Upper lobe of left lung (tissue), 6 donors: Measurements from ENCODE around the gene FHIT. TPM values are rescaled to one million over a fixed set of nuclear protein-coding genes. Genes with fewer than 3 reads are reported as not detected.

Experiments
- ATAC-seq, 2 donors: fragments of 200-7000 bp; cut with Tn5 transposase; one replicate each; pipeline ENCODE4 v1.9.1; 2022; ENCODE audit warnings: mild to moderate bottlenecking in 2 of 2, moderate library complexity in 2 of 2; ENCODE audit not compliant: low FRiP score in 2 of 2
- DNase-seq, 2 donors: peaks; one replicate each; pipeline ENCODE4 v3.0.0-alpha.2; 2019 to 2020
- H3K27ac ChIP-seq, 4 donors: fragments of 200-600 bp; sonication (generic); one replicate each; pipeline ENCODE4 v1.5.1; 2016 to 2019
- H3K27me3 ChIP-seq, 4 donors: fragments of 200-600 bp; sonication (generic); one replicate each; pipeline ENCODE4 v1.5.1; 2017 to 2019
- H3K36me3 ChIP-seq, 4 donors: fragments of 200-600 bp; sonication (generic); one replicate each; pipeline ENCODE4 v1.5.1; 2016 to 2019
- H3K4me1 ChIP-seq, 4 donors: fragments of 200-600 bp; sonication (generic); one replicate each; pipeline ENCODE4 v1.5.1; 2018 to 2019
- H3K4me3 ChIP-seq, 4 donors: fragments of 200-600 bp; sonication (generic); one replicate each; pipeline ENCODE4 v1.5.1; 2017 to 2019; ENCODE audit warnings: mild to moderate bottlenecking in 2 of 4, moderate library complexity in 1 of 4
- H3K9me3 ChIP-seq, 4 donors: fragments of 200-600 bp; sonication (generic); one replicate each; pipeline ENCODE4 v1.5.1; 2018 to 2019
- CTCF ChIP-seq, 6 experiments: fragments of 450-650 bp in 4 of 6; fragments of 200-600 bp in 2 of 6; sonication (generic) in 2 of 6; IDR thresholded peaks; one replicate each; pipeline ENCODE4 v1.5.1; 2016 to 2019; ENCODE audit warnings: antibody characterized with exemption in 6 of 6
- EP300 ChIP-seq, 4 donors: sonication (generic); formaldehyde crosslinking; IDR thresholded peaks; one replicate each; pipeline ENCODE4 v1.5.1; 2017; ENCODE audit warnings: antibody characterized with exemption in 4 of 4, control low read depth in 2 of 4
- POLR2A ChIP-seq, 4 donors: fragments of 450-650 bp; IDR thresholded peaks; one replicate each; pipeline ENCODE4 v1.5.1; 2016 to 2017; ENCODE audit warnings: antibody characterized with exemption in 4 of 4, mild to moderate bottlenecking in 2 of 4
- POLR2AphosphoS5 ChIP-seq, 2 donors: sonication (generic); formaldehyde crosslinking; IDR thresholded peaks; one replicate each; pipeline ENCODE4 v1.5.1; 2017; ENCODE audit warnings: antibody characterized with exemption in 2 of 2
- WGBS, 2 donors: methylation state at CpG; one replicate each; pipeline ENCODE4 v1.1.5; 2017 to 2018; 5-methylcytosine and 5-hydroxymethylcytosine counted together
- total RNA-seq, 6 donors: library from RNA; depleted of rRNA in 4 of 6; stranded (reverse); fragments of >200 nt in 4 of 6; gene quantifications; one replicate each; pipeline versions ENCODE4 v1.1.0 to v1.2.1, GENCODE V29; 2016 to 2021
- donor health status: DM: no; HTN: no; CAD: no; lungs with moderate emphysema.
- donor health status: DM: no; HTN: yes; CAD: no; lungs with severe emphysema.

The FHIT gene
- total RNA-seq, 6 donors from 2014 or later: 6.8 to 56.6 (median 11.1) TPM

DNA sequence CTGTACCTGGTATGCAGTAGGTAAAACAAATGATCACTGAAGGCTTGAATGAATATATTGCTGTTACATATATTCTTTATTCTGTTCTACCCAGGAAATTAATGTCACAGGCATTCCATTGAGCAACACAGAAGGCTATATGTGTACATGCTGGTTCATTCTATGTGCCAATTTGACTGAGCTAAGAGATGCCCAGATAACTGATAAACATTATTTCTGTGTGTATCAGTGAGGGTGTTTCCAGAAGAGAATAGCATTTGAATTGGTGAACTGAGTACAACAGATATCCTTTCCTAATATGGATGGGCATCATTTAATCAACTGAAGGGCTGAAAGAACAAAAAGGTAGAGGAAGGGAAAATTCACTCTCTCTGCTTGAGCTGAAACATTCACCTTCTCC lies 886.8 kb downstream of the FHIT start:
- H3K4me1 ChIP-seq: no peaks in the 10 kb centered on the region
- ATAC-seq (no peak), DNase-seq (no peak)
- H3K27ac ChIP-seq: no peak overlapping the region
- no peaks in the 10 kb centered on the region for H3K27me3 ChIP-seq
- TF ChIP-seq POLR2AphosphoS5 (IDR thresholded peaks at IDR 0.05) (no peak), EP300 (IDR thresholded peaks at IDR 0.05) (no peak), POLR2A (IDR thresholded peaks at IDR 0.05) (no peak), CTCF (IDR thresholded peaks at IDR 0.05) (no peak)
- H3K4me3 ChIP-seq: no peak overlapping the region
- no peaks in the 10 kb centered on the region for H3K36me3 ChIP-seq
- no peaks in the 10 kb centered on the region for H3K9me3 ChIP-seq

DNA sequence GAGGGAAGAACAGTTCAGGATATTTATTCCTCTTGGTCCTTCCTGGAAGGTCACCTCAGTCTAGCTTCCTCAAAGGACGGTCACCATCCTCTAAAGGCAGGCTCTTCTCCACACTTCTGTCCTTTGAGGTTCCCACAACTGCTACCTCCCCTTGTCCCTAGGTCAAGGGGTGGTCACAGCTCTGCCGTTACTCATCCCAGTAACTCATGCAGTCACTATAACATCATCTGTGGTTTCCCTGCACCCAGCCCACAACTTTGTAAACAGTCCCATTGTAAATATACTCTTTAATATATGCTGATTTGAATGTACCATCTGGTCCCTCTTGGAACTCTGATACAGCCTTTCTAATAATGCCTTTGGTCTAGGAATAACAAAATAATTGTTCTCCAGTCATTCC lies 887.4 kb downstream of the FHIT start:
- H3K4me3 ChIP-seq: no peak overlapping the region
- H3K4me1 ChIP-seq: no peaks in the 10 kb centered on the region
- WGBS, 2 donors: 53 to 75% methylated on average over 2 of the region's 2 CpGs
- H3K9me3 ChIP-seq: no peaks in the 10 kb centered on the region
- no peaks in the 10 kb centered on the region for H3K36me3 ChIP-seq
- no peak overlapping the region for H3K27ac ChIP-seq
- DNase-seq (no peak), ATAC-seq (no peak)
- TF ChIP-seq EP300 (IDR thresholded peaks at IDR 0.05) (no peak), POLR2A (IDR thresholded peaks at IDR 0.05) (no peak), POLR2AphosphoS5 (IDR thresholded peaks at IDR 0.05) (no peak), CTCF (IDR thresholded peaks at IDR 0.05) (no peak)
- H3K27me3 ChIP-seq: no peaks in the 10 kb centered on the region

DNA sequence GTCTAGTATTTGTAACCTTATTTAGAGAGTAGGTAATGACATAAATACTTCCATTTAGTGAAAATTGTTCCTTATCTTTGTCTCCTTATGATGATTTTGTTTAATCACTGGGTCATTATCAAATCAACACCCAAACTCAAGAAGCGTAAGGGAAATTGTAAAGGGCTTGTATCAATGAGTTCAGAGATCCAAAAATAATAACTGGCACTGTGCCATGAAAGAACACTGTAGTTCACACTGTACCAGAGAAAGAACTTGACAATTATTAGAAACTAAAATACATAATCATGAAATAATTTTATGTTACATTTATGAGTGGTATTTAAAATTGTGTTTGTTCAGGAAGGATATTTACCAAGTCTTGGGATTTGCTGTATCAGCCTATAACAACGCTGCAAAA lies 895.4 kb downstream of the FHIT start:
- H3K27me3 ChIP-seq: no peaks in the 10 kb centered on the region
- no peaks in the 10 kb centered on the region for H3K4me1 ChIP-seq
- H3K9me3 ChIP-seq: no peaks in the 10 kb centered on the region
- H3K27ac ChIP-seq: no peak overlapping the region
- H3K4me3 ChIP-seq: no peak overlapping the region
- no peak for DNase-seq
- TF ChIP-seq EP300 (IDR thresholded peaks at IDR 0.05): no peak
- TF ChIP-seq POLR2AphosphoS5 (IDR thresholded peaks at IDR 0.05): no peak
- TF ChIP-seq CTCF (IDR thresholded peaks at IDR 0.05): no peak
- TF ChIP-seq POLR2A (IDR thresholded peaks at IDR 0.05): no peak
- ATAC-seq: no peak
- H3K36me3 ChIP-seq: no peaks in the 10 kb centered on the region
- 49 to 90% methylated on average over 2 of the region's 2 CpGs for WGBS, 2 donors

- ATAC-seq (no peak), DNase-seq (no peak)
- Histone ChIP-seq H3K36me3 (no peaks in the 10 kb centered on the region), H3K27me3 (no peaks in the 10 kb centered on the region), H3K27ac (no peak overlapping the region), H3K9me3 (no peaks in the 10 kb centered on the region), H3K4me3 (no peak overlapping the region), H3K4me1 (no peaks in the 10 kb centered on the region)
- TF ChIP-seq EP300 (IDR thresholded peaks at IDR 0.05) (no peak), POLR2AphosphoS5 (IDR thresholded peaks at IDR 0.05) (no peak), CTCF (IDR thresholded peaks at IDR 0.05) (no peak)
- 76 to 83% methylated on average over 1 of the region's 1 CpG for WGBS, 2 donors
Observed at GRCh38 chr3:60351481-60351880, 899.8 kb downstream of the FHIT start.

DNA sequence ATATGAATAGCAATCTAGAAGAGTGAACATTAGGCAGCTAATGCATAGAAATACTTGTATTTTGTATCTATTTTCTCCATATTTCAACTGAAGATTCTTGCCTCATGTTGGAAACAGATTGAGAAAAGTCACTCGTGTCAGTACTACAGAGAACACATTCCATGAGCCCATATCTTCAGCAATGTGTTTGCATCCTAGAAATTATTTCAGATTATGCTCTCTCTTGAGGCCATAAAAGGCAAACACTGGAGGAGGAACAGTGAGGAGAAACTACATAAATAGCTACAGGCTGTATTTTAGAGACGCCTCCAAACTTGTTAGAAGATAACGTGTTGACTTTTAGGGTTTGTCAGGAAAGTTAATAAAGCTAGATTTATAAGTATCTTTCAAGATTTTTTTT lies 906.9 kb downstream of the FHIT start:
- Histone ChIP-seq H3K4me1 (no peaks in the 10 kb centered on the region), H3K9me3 (no peaks in the 10 kb centered on the region), H3K4me3 (no peak overlapping the region), H3K27ac (no peak overlapping the region), H3K27me3 (no peaks in the 10 kb centered on the region), H3K36me3 (no peaks in the 10 kb centered on the region)
- 62 to 66% methylated on average over 3 of the region's 3 CpGs for WGBS, 2 donors
- no peak for TF ChIP-seq POLR2A (IDR thresholded peaks at IDR 0.05)
- ATAC-seq: no peak
- DNase-seq: no peak
